GM18873 (cell line): ENCODE results near the gene GULP1.

ENCODE experiments used
- ATAC-seq: cut with Tn5 transposase; IDR thresholded peaks from one replicate; pipeline ENCODE4 v1.9.1; 2021; ENCODE audit warnings: mild to moderate bottlenecking, moderate library complexity, moderate number of reproducible peaks; ENCODE audit not compliant: unreplicated experiment, low FRiP score

Gene GULP1

DNA sequence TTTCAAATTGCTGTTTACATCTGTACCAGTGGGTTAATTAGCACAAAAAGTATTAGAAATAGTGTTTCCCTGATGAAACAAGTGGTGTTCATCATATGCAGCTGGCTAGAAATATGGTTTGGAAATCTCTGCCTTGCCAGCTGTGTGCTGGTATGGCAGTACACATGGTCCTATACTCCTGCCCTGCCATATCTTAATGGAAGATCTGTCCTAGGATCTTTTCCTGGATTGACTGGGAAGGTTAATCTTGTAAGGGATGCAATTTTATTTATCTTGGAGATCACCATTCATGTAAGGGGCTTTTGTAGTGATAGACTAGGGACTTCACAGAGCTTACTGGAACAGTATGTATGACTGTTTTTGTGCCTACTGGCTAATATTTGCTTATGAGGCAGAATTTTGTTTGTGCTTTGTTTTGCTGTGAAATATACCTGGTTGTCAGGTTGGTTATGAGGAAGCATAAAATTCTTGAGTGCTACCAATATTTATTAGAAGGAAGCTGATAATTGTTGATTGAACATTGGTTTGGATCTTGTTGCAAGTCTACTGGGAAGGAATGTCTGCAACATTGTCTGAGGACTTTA, 73.5 kb downstream of the GULP1 start:
- ATAC-seq, result no peak

DNA sequence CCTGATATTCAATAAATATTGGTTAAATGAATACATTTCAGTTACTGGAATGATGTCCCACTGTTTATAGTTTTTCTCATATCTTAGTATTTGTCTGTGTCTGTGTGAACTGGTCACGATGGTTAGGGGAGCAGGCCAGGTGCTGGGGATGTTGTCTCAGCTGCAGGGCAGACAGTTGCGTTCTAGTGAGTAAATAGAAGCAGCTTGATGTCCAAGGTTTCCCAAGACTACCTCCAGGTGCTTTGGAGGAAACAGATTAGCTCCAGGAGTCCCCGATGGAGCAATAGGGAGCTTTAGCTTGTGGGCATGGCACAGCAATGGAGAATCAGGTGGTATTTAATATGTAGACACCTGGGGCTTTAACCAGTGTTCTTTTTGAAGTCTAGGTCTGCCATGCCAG, 75.5 kb downstream of the GULP1 start:
- no peak for ATAC-seq

DNA sequence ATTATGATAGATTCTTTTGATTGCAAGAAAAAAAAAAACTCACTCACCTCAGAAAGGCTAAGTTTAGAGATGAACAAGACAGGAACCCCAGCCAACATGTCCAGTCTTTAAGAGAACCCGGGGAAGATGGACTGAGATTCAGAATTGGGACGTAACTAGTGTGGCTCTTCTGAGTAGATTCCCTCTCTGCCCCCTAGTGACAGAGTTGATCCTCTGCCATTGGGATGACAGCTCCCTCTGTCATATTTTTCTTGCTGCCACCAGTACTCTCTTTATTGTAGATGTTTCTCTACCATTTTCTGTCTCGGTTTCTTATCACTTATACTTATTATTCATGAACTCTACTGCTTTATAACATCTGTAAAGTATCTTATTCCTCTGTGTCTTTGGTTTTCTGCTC, 77.7 kb downstream of the GULP1 start:
- ATAC-seq, result no peak

DNA sequence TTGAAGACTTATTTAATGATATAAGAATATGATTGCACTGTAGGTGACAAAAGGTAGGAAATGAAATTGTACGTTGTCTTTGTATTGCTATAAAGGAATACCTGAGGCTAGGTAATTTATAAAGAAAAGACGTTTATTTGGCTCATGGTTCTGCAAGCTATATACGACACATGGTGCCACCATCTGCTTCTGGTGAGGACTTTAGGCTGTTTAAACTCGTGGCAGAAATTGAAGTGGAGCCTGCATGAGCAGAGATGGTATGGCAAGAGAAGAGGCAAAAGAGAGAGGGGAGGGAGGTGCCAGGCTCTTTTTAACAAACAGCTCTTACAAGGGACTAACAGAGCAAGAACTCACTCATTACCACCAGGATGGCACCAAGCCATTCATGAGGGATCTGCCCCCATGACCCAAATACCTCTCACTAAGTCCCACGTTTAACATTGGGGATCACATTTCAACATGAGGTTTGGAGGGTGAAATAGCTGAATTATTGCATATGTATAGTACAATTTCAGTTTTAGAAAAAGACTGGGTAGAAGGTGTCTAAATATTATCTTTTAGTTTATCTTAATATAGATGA, 86.8 kb downstream of the GULP1 start:
- ATAC-seq, result no peak

DNA sequence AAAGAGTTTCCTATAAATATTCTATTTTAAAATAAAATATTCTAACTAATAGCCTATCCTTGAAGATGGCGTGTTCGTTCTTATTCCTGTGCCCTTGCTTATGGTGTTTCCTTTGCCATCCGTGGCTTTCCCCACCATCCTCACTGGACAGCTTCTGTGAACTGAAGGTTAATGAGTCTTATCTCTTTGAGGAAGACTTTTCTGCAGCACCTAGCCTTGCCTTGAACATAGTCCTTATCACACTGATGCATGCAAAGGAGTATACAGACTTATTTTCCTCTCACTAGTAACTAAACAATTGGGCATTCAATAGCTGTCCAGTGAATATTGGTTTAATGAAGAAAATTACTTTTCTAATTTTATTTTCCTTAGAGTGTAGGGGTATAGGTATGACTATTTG, 88.1 kb downstream of the GULP1 start:
- no peak for ATAC-seq

DNA sequence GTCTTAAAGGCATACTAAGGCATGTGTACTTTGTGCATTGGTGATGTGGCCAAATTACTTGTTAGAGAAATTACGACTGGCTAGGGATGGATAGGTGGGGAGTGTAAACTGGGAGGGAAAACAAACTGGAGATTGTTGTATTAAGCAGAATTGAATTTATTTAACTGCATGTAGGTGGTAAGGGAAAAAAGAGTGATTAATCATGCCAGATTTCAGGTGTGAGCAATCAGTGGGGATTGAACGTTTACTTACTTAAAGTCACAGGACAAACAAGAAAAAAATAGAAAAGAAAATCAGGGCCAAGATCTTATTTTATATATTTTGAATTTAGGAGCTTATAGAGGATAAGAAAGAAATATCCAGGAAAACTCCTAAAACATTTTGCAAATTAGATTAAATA, 88.6 kb downstream of the GULP1 start:
- ATAC-seq, result no peak

DNA sequence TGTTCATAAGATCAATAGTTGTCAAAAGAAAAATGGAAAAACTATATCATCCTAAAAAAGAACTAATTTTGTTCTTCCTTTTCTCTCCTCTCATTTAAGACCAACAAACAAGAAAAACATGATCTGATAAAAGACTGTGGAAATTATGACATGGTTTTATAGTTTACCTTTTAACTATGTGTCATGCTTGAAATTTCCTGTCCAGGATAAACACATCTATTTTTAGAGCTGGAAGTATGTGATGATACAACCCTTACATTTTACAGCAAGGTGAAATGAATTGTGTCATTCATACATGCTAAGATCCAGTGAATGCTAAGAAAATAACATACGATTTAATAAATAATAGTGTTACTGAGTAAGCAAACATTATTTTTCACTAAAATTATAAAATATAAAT, 89.9 kb downstream of the GULP1 start:
- no peak for ATAC-seq

DNA sequence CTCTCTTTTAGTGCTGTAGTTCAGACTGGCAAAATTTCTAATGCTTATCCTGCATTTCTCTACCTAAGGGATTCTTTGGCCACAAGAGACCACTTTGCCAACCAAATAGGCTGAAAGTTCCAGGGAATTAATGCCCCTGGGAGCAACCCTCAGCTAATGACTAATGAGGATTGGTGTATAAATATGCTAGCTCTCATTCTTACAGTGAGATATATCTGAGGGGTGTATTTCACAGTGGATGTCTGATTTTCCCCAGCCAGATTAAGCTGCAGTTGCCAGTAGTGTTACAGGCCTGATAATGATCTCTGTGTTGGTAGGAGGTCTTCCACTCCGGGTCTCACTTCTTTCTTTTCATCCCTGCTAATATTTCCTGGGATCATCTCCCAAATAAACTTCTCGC, 90.4 kb downstream of the GULP1 start:
- no peak for ATAC-seq

DNA sequence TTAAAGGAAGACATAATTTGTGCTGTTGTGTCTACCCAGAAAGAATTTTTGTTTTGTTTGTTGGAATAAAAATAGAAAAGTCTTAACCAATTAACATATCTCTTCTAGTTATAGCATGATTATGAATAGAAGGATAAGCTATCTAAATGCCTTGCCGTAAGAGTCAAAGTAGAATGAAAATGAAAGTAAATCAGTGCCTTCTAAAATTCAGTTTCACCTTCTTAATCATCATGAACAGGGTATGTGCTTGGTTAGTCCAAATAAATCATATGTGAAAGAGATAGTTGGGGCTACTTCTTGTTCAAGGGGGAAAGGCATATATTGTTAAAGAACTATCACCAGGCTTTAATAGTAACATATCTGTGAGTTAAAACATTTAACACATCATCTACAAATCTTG, 91.5 kb downstream of the GULP1 start:
- ATAC-seq, result no peak

DNA sequence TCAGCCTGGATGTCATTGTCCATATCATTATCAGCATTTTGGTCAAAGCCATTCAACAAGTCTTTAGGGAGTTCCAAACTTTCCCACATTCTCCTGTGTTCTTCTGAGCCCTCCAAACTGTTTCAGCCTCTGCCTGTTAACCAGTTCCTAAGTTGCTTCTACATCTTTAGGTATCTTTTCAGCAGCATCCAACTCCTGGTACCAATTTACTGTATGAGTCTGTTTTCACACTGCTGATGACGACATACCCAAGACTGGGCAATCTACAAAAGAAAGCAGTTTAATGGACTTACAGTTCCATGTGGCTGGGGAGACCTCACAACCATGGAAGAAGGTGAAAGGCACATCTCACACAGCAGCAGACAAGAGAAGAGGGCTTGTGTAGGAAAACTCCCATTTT, 94.2 kb downstream of the GULP1 start:
- ATAC-seq, result no peak

DNA sequence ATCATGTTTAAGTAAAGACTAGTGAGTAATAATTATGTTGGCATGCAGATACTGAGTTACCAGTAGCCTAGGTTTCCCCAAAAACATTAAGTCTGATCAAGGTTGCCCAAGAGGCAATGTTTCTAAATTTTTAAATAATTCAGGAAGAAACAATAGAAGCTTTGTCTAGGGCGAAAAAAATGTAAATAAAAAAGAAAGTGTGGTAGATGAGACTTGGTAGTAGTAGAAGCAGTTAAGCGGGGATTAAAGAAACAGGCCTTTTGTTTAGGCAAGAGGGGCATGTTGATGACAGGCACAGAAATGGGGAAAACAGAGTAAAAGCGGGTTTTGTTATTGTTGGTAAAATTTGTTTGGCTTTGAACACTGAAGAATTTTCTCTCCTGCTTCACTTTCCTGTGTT, 97.2 kb downstream of the GULP1 start:
- no peak for ATAC-seq

DNA sequence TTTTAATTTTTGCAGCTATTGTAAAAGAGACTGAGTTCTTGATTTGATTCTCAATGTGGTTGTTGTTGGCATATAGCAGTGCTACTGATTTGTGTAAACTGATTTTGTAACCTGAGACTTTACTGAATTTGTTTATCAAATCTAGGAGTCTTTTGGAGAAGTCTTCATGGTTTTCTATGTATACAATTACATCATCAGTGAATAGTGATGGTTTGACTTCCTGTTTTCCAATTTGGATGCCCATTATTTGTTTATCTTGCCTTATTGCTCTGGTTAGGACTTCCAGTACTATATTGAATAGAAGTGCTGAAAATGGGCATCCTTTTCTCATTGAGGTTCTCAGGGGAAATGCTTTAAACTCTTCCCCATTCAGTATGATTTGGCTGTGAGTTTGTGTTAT, 99.7 kb downstream of the GULP1 start:
- no peak for ATAC-seq

DNA sequence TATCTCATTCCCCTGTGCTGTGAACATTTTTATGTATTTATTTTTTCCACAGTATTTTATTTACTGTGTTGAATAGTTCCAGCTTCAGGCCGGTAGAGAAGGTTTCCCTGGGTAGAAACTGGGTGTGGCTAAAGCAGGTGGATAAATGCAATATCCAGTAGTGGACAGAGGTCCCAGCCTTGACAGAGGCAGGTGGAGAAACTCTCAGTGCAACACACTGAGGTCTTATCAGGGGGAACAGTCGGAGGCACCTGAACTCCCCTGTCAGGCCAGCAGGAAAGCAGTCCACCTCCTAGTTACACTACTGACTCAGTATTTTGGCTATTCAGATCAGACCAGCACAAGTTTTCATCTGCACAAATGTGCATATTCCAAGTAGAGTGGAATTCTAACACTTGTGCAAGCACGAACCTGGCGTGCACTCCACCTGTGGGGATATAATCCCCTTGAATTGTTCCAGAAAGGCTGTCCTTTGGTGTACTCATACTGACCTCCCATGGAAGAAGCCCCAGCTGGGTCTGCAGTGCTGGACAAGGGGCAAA, 103.3 kb downstream of the GULP1 start:
- ATAC-seq, result no peak

DNA sequence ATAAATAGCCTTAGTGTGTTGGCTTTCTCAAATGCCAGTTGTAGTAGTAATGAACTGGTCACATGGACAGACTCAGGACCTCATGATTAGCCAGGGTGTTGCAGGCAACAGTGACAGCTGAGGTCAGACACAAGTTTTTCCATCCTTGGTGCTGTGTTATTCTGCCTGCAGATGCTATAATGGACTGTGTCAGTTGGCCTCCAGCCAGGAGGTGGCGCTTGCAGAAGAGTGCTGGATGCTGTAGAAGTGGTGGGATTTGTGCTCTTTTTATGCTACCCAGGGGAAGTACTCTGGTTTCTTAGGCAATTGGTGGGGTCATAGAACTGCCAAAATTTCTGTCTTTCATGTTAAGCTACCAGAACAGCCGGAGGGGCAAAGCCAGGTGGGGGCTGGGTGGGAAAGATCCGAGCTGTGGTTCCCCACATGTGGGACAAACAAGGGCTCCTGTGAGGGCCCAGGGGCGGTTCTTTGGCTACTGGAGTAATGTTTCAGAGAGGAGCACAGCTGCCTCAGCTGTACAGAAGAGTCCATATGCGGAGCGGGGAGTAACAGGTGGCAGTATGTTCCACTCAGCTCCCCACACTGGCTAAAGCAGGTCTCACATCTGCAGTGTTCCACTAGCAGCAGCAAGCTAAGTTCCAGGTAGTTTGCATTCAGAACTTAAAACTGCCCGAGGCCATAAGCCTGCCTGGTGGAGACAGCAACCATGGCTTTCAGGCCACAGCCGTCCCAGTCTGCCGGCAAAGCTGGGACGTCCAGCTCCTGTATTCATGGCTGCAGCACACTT, 104.4 kb downstream of the GULP1 start:
- ATAC-seq, result no peak

DNA sequence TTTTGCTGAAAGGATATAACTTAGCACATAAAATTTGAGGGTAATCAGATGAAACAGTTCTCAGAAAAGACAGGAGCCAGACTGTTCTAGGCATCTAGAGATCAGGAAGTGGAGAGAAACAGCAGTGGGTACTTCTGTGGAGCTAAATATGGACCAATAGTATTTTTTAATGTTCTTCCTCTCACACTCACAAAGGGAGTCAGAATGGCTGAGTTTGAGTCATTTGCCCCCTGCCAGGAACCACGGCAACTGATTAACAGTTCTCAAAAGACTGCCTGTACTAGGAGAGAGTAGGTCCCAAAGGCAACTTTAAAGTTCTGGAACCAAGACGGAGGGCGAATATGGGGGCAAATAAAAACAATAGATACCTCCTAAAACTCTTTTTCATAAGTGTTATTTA, 107.5 kb downstream of the GULP1 start:
- no peak for ATAC-seq

DNA sequence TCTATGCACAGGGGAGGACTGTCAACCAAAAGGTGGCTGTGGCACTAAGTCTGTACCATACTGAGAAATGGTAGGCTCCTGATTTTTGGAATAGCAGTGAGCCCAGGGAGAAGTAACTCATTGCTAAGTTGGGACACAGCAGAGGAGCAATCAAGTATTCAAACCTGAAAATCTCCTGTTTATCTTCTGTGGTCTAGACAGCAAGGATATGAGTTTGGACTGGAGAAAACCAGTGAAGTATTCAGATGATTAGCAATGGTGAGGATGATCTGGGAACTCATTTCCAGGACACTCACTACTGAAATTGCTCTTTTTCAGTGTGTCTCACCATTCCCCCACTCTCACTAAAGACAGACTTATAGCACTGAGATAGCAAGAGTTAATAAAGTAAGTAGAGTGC, 112.0 kb downstream of the GULP1 start:
- ATAC-seq, result no peak

DNA sequence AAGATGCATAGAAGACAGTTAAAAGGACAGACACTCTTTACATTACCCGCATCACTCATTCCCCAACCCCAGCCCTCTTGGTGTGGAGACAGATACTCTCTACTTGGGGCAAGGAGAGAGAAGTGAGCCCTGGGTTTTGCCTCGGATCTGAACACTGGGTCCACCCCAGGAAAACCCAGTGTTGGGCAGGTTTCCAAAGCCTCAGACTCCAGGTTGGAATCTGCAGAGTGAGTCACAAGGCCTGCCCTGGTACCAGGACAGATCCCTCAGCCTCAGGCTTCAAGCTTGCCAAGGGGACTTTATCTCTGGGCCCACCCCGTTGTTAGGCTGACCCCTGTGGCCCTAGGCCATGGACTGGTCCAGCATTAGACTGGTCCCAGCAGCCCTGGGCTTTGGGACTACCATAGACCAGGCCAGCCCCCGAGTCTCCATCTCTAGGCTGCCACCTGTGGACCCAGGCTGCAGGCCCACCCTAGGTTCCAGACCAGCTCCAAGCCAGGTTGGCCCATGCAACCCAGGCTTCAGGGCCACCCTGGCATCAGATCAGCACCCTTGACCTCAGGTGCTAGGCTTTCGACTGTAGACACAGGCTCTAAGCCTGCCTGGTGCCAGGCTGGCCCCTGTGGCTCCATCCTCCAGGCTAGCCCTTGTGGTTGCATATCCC, 112.8 kb downstream of the GULP1 start:
- no peak for ATAC-seq

DNA sequence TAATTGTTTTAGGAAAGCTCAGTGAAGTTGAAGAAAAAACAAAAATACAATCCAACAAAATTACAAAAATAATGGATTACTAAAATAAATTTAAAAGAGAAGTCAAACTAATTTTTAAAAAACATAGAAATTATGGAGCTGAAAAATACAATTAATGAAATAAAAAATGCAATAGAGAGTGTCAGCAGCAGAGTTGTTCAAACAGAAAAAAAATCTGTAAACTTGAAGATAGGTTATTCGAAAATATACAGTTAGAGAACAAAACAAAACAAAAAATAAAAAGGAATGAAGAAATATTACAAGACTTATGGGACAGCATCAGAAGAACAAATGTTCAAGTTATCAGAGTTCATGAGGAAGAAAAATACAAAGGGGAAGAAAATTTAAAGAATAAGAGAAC, 114.7 kb downstream of the GULP1 start:
- no peak for ATAC-seq

DNA sequence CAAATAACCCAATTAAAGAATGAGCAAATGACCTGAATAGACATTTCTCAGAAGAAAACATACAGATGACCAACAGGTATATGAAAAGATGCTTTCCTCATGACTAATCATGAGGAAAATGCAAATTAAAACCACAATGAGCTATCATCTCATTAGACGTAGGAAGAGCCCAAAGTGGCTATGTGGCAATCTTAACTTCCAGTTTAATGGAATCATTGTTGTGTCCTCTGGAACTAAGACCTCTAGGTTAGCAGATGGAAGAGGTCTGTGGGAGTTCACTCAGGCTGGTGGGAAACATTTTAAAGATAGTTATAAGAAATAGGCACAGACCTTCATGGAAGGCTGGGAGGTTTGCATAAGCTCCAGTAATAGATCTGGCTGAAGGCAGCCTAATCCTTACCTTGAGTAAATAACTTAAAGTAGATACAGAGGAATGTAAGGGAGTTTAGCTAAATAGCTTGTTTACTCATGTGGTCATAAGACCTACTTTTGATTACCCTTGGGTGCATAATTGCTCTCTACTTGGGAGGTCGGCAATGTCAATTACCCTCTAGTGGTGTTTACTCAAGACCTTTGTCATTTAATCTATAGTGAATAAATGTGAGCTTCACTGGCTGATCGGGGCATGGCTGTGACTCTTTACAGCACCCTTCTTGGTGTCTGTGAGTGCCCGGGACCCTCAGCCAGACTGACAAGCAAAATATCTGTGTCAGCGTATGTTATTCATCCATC, 119.0 kb downstream of the GULP1 start:
- ATAC-seq, result no peak

DNA sequence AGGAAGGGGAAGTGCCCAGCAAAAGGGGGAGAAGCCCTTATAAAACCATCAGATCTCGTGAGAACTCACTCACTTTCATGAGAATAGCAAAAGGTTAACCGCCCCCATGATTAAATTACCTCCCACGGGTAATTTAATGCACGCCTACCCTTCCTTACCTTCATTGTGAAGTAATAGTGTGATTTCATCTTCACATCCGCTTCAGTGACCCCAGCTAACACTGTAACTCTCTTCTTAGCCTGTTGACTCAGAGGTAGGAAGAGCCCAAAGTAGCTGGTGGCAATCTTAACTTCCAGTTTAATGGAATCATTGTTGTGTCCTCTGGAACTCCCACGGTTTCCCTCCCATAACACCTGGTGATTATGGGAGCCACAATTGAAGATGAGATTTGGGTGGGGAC, 120.5 kb downstream of the GULP1 start:
- ATAC-seq, result no peak

DNA sequence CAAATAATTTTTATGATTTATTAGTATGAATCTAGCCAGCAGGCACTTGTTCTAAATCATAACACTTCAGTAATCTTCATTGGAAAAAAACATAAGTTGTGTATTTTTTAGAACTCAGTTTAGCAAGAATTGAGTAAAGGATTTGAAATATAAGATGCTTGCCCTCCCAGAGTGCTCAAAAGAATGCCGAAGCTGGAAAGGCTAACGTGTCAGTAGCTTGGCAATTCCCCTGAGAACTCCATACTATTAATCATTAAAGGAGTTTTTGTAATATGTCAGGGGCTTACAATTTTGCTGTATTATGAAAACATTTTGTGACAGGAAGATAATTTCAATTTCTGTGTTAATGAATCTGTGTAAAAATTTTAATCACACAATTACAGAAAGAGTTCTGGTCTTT, 122.7 kb downstream of the GULP1 start:
- no peak for ATAC-seq
